Measurements from ENCODE around the gene MACROD2. TPM values are rescaled to one million over a fixed set of nuclear protein-coding genes. Genes with fewer than 3 reads are reported as not detected.

The MACROD2 gene
- total and polyA plus RNA-seq, 2 of the 4 experiments (the other 2 are of a cell fraction), result not detected

DNA sequence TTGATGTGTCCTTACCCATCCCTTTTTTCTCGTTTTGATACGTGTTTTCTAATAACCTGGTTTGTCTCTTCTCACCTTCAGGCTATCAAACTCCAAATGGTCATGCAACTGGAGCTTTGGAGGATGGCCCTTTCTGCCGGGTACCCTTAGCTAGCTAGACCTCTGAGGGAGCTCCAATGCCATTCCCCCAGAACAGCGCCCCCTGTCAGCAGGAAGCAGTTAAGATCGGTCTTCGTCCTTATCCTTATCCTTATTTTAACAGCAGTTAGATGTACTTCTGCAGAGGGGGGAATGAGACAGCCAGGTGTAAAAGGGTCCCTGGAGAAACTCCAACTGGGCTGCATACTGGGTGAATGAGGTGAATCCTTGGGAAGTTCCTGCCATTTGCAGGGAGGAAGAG, 42.1 kb upstream of the MACROD2 start:
- intact Hi-C loops (cut with micrococcal nuclease) (no loop called here), dilution Hi-C loops (cut with HindIII; ENCODE audit: low sequenced_read_pairs, unreplicated experiment) (no loop called here), in situ Hi-C loops (cut with MboI; ENCODE audit: low sequenced_read_pairs) (no loop called here)
- H2BK5ac ChIP-seq (ENCODE audit: low read depth, low read length, poor library complexity, severe bottlenecking), result no peak overlapping the region
- H3K4me2 ChIP-seq (ENCODE audit: low read depth, low read length), result no peak overlapping the region
- H4K8ac ChIP-seq (ENCODE audit: low read depth in 2 of 2, low read length in 2 of 2), result no peak overlapping the region
- H3K23ac ChIP-seq (ENCODE audit: low read depth, low read length), result no peak overlapping the region
- H3K14ac ChIP-seq (replicated peaks; ENCODE audit: low read depth, low read length), result no peak overlapping the region
- no peaks in the 10 kb centered on the region for H3K79me1 ChIP-seq (ENCODE audit: low read depth in 1 of 2, low read length in 2 of 2)
- H2BK20ac ChIP-seq (ENCODE audit: low read depth, low read length), result no peak overlapping the region
- no peak overlapping the region for H4K91ac ChIP-seq (ENCODE audit: insufficient read depth, low read depth, low read length)
- no peaks in the 10 kb centered on the region for H3K36me3 ChIP-seq (ENCODE audit: control insufficient read depth, insufficient read depth, low read length)
- no CpG with 5 or more reads among the region's 6 CpGs for WGBS, 2 experiments (ENCODE audit: extremely low coverage in 2 of 2, insufficient read length in 1 of 2)
- H2AK9ac ChIP-seq (replicated peaks; ENCODE audit: low read depth, low read length, poor library complexity), result no peak overlapping the region
- CTCF ChIA-PET, result no interaction called here
- H3K56ac ChIP-seq (ENCODE audit: extremely low read depth, insufficient read depth, low read length), result no peak overlapping the region
- no peaks in the 10 kb centered on the region for H3K4me1 ChIP-seq (ENCODE audit: control insufficient read depth, insufficient read depth, low read length)
- H4K5ac ChIP-seq (ENCODE audit: low read depth, low read length), result no peak overlapping the region
- POLR2A ChIA-PET (ENCODE audit: unreplicated experiment), result no interaction called here
- no peaks in the 10 kb centered on the region for H3K9me1 ChIP-seq (ENCODE audit: insufficient read depth, low read length)
- peaks cover 9% of the 10 kb centered on the region for H3K9me3 ChIP-seq (ENCODE audit: control insufficient read depth, insufficient read depth, low read length)
- no peak overlapping the region for H2AK5ac ChIP-seq (ENCODE audit: low read depth, low read length)
- no peak overlapping the region for H3K4ac ChIP-seq (ENCODE audit: low read depth, low read length)
- H3K27ac ChIP-seq (ENCODE audit: insufficient read depth, low read length), result no peak overlapping the region
- H2AFZ ChIP-seq (replicated peaks; ENCODE audit: low read length, poor library complexity), result no peak overlapping the region
- H3K9ac ChIP-seq (ENCODE audit: low read depth, low read length), result no peak overlapping the region
- no peak for TF ChIP-seq BHLHE40 (IDR thresholded peaks at IDR 0.05; ENCODE audit: low read depth, low read length)
- TF ChIP-seq USF2 (IDR thresholded peaks at IDR 0.05; ENCODE audit: low read depth, low read length), result no peak
- H3K18ac ChIP-seq (ENCODE audit: low read depth, low read length), result no peak overlapping the region
- BruUV-seq (replicated peaks), result no TSS peak
- no peak overlapping the region for H3K4me3 ChIP-seq (ENCODE audit: insufficient read depth, low read depth, low read length)
- no peaks in the 10 kb centered on the region for H3K27me3 ChIP-seq (ENCODE audit: control insufficient read depth, insufficient read depth, low read length)
- DNase-seq (no peak), ATAC-seq (ENCODE audit: low read depth) (no peak)
- H2BK120ac ChIP-seq (ENCODE audit: low read depth, low read length), result no peak overlapping the region
- no peak overlapping the region for H2BK15ac ChIP-seq (ENCODE audit: low read depth, low read length)
- H4K20me1 ChIP-seq (ENCODE audit: insufficient read depth, low read length), result no peaks in the 10 kb centered on the region

Measured in IMR-90 (cell line).